NT2/D1 (cell line): ENCODE results near the gene CFAP206.

Source experiments
- DNase-seq: peaks from one replicate; pipeline ENCODE4 v3.0.0-alpha.2; 2011; ENCODE audit warnings: low read depth, low spot score
- H3K27me3 ChIP-seq: 2 replicates; pipeline ENCODE4 v1.6.0; 2011; ENCODE audit warnings: mild to moderate bottlenecking; ENCODE audit not compliant: insufficient read length, insufficient read depth
- H3K36me3 ChIP-seq: 2 replicates; pipeline ENCODE4 v1.6.1; 2011; ENCODE audit warnings: mild to moderate bottlenecking, low read length, mixed read lengths; ENCODE audit not compliant: insufficient read depth, insufficient read length
- H3K4me1 ChIP-seq: 2 replicates; pipeline ENCODE4 v1.5.1; 2011; ENCODE audit not compliant: insufficient read depth, insufficient read length
- H3K4me3 ChIP-seq: 2 replicates; pipeline ENCODE4 v1.5.1; 2011; ENCODE audit warnings: low read depth; ENCODE audit not compliant: insufficient read length
- H3K9ac ChIP-seq: 2 replicates; pipeline ENCODE4 v1.6.0; 2011; ENCODE audit warnings: low read depth; ENCODE audit not compliant: insufficient read length
- H3K9me3 ChIP-seq: 2 replicates; pipeline ENCODE4 v1.5.1; 2011; ENCODE audit warnings: mild to moderate bottlenecking, low read length; ENCODE audit not compliant: insufficient read depth
- SUZ12 ChIP-seq: IDR thresholded peaks from 2 replicates; pipeline ENCODE4 v1.6.1; 2011; ENCODE audit not compliant: insufficient read length, insufficient read depth; ENCODE audit errors: extremely low read depth
- YY1 ChIP-seq: IDR thresholded peaks from 2 replicates; pipeline ENCODE4 v1.6.1; 2011; ENCODE audit not compliant: insufficient read length, insufficient read depth
- ZNF274 ChIP-seq: IDR thresholded peaks from 2 replicates; pipeline ENCODE4 v1.6.1; 2011; ENCODE audit warnings: mild to moderate bottlenecking, low read depth, low read length

Gene CFAP206

GRCh38 chr6:87421576-87421975 lies 13.8 kb downstream of the CFAP206 start:
- no peak for TF ChIP-seq SUZ12
- no peak for TF ChIP-seq YY1
- TF ChIP-seq ZNF274: no peak
- no peak overlapping the region for H3K4me3 ChIP-seq
- no peak overlapping the region for H3K9ac ChIP-seq
- no peaks in the 10 kb centered on the region for H3K9me3 ChIP-seq
- no peak for DNase-seq
- no peaks in the 10 kb centered on the region for H3K36me3 ChIP-seq
- no peaks in the 10 kb centered on the region for H3K27me3 ChIP-seq
- no peaks in the 10 kb centered on the region for H3K4me1 ChIP-seq

- no peak overlapping the region for H3K4me3 ChIP-seq
- no peaks in the 10 kb centered on the region for H3K27me3 ChIP-seq
- H3K9me3 ChIP-seq: no peaks in the 10 kb centered on the region
- TF ChIP-seq YY1 (no peak), ZNF274 (no peak), SUZ12 (no peak)
- no peaks in the 10 kb centered on the region for H3K36me3 ChIP-seq
- DNase-seq: no peak
- no peak overlapping the region for H3K9ac ChIP-seq
- H3K4me1 ChIP-seq: no peaks in the 10 kb centered on the region
Measured at GRCh38 chr6:87426789-87427188, 19.0 kb downstream of the CFAP206 start.

- Histone ChIP-seq H3K4me1 (no peaks in the 10 kb centered on the region), H3K36me3 (no peaks in the 10 kb centered on the region), H3K27me3 (no peaks in the 10 kb centered on the region), H3K9me3 (no peaks in the 10 kb centered on the region), H3K9ac (no peak overlapping the region), H3K4me3 (no peak overlapping the region)
- DNase-seq: no peak
- TF ChIP-seq YY1: no peak
- no peak for TF ChIP-seq ZNF274
- TF ChIP-seq SUZ12: no peak
Measured at GRCh38 chr6:87430499-87430898, 22.7 kb downstream of the CFAP206 start.

- H3K36me3 ChIP-seq: no peaks in the 10 kb centered on the region
- no peaks in the 10 kb centered on the region for H3K4me1 ChIP-seq
- no peak overlapping the region for H3K4me3 ChIP-seq
- no peaks in the 10 kb centered on the region for H3K27me3 ChIP-seq
- H3K9ac ChIP-seq: no peak overlapping the region
- no peak for DNase-seq
- TF ChIP-seq YY1 (no peak), SUZ12 (no peak), ZNF274 (no peak)
- H3K9me3 ChIP-seq: no peaks in the 10 kb centered on the region
Measured at GRCh38 chr6:87431263-87431662, 23.5 kb downstream of the CFAP206 start.

- H3K36me3 ChIP-seq: no peaks in the 10 kb centered on the region
- TF ChIP-seq YY1 (no peak), SUZ12 (no peak), ZNF274 (no peak)
- no peak overlapping the region for H3K4me3 ChIP-seq
- no peaks in the 10 kb centered on the region for H3K27me3 ChIP-seq
- peak; percentile 57 for DNase-seq
- H3K9me3 ChIP-seq: no peaks in the 10 kb centered on the region
- no peak overlapping the region for H3K9ac ChIP-seq
- no peaks in the 10 kb centered on the region for H3K4me1 ChIP-seq
Measured at GRCh38 chr6:87436435-87436834, 28.7 kb downstream of the CFAP206 start.

- Histone ChIP-seq H3K4me3 (no peak overlapping the region), H3K9ac (no peak overlapping the region)
- TF ChIP-seq SUZ12: no peak
- TF ChIP-seq ZNF274: no peak
- no peak for TF ChIP-seq YY1
Measured at GRCh38 chr6:87441711-87442110, 33.9 kb downstream of the CFAP206 start.

GRCh38 chr6:87444362-87444761 lies 36.6 kb downstream of the CFAP206 start:
- DNase-seq: peak; percentile 42
- Histone ChIP-seq H3K27me3 (no peaks in the 10 kb centered on the region), H3K9me3 (no peaks in the 10 kb centered on the region), H3K4me1 (no peaks in the 10 kb centered on the region), H3K36me3 (no peaks in the 10 kb centered on the region), H3K4me3 (no peak overlapping the region), H3K9ac (no peak overlapping the region)
- TF ChIP-seq SUZ12 (no peak), ZNF274 (no peak), YY1 (no peak)

More at GRCh38 chr6:87441711-87442110, 33.9 kb downstream of the CFAP206 start:
- no peak for DNase-seq
- no peaks in the 10 kb centered on the region for H3K4me1 ChIP-seq
- no peaks in the 10 kb centered on the region for H3K9me3 ChIP-seq
- H3K27me3 ChIP-seq: no peaks in the 10 kb centered on the region
- no peaks in the 10 kb centered on the region for H3K36me3 ChIP-seq

GRCh38 chr6:87465051-87465450 lies 57.3 kb downstream of the CFAP206 start:
- no peaks in the 10 kb centered on the region for H3K4me1 ChIP-seq
- no peaks in the 10 kb centered on the region for H3K36me3 ChIP-seq
- H3K9ac ChIP-seq: no peak overlapping the region
- no peak for TF ChIP-seq SUZ12
- TF ChIP-seq YY1: no peak
- no peak for TF ChIP-seq ZNF274
- H3K9me3 ChIP-seq: no peaks in the 10 kb centered on the region
- no peak overlapping the region for H3K4me3 ChIP-seq
- no peak for DNase-seq
- H3K27me3 ChIP-seq: no peaks in the 10 kb centered on the region
